ENCODE data around the gene ESF1. TPM values are rescaled to one million over a fixed set of nuclear protein-coding genes. Genes with fewer than 3 reads are reported as not detected.

The ESF1 gene
- total and polyA plus RNA-seq, 9 of the 15 experiments (the other 6 are each of a cell fraction or from before 2014, with no cell fraction given), result 7.0 to 30.4 (median 18.6) TPM

DNA sequence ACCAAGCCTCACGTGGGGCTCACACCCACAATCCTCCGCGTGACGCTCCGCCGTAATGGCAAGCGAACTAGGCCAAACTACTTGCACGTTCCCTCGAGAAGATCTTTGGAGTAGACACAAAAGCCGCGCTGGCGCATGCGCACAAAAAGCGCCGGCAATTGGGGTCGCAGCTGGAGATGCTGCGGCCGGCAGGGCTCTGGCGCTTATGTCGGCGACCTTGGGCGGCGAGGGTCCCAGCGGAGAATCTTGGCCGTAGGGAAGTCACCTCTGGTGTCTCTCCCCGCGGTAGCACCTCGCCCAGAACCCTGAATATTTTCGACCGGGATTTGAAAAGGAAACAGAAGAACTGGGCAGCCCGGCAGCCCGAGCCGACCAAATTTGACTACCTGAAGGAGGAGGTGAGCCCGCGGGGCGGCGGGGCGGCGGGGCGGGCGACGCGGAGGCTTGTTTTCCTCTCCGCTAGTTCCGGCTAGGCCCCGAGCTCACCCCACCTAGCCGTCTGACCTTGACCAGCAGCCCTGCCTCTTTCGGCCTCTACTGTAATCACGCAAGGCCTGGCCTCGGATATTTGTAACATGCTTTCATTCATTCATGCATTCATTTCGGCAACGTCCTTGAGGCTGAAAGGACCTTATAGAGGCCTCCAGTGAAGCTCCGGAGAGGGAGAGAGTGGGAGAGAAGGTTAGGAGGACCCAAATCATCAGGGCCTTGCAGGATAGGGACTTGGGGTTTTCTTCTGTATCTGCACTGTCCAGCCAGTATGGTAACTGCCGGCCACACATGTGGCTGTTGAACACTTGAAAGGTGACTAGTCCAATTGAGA is at the start of gene ESF1, which contains the start of gene NDUFAF5 (continued):
- no peak for TF ChIP-seq ZNF124 (CRISPR knock-in tag; IDR thresholded peaks at IDR 0.05)
- no peak for TF ChIP-seq HNRNPL (IDR thresholded peaks at IDR 0.05; ENCODE audit: low read depth, low read length)
- TF ChIP-seq MTA2 (IDR thresholded peaks at IDR 0.05; ENCODE audit: low read depth), result no peak
- TF ChIP-seq ZNF277 (CRISPR knock-in tag; IDR thresholded peaks at IDR 0.05; ENCODE audit: borderline replicate concordance), result no peak
- TF ChIP-seq NEUROD1 (IDR thresholded peaks at IDR 0.05; ENCODE audit: borderline replicate concordance, low read depth, low read length, partially characterized antibody), result peak; percentile 80
- TF ChIP-seq, protein P1, sequence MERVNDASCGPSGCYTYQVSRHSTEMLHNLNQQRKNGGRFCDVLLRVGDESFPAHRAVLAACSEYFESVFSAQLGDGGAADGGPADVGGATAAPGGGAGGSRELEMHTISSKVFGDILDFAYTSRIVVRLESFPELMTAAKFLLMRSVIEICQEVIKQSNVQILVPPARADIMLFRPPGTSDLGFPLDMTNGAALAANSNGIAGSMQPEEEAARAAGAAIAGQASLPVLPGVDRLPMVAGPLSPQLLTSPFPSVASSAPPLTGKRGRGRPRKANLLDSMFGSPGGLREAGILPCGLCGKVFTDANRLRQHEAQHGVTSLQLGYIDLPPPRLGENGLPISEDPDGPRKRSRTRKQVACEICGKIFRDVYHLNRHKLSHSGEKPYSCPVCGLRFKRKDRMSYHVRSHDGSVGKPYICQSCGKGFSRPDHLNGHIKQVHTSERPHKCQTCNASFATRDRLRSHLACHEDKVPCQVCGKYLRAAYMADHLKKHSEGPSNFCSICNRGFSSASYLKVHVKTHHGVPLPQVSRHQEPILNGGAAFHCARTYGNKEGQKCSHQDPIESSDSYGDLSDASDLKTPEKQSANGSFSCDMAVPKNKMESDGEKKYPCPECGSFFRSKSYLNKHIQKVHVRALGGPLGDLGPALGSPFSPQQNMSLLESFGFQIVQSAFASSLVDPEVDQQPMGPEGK (CRISPR knock-in tag; IDR thresholded peaks at IDR 0.05; ENCODE audit: borderline replicate concordance), result no peak
- TF ChIP-seq ZSCAN29 (IDR thresholded peaks at IDR 0.05), result no peak

All from K562 (cell line).